ENCODE measurements around the gene ZBED1.

The ZBED1 gene

GRCh38 chrX:2451501-2452316, 49.1 kb downstream of the ZBED1 start:
- DNase-seq, result no peak

- DNase-seq, result no peak
Measured at GRCh38 chrX:2450681-2451080, 50.1 kb downstream of the ZBED1 start.

- no peak for DNase-seq
Measured at GRCh38 chrX:2449135-2449886, 51.5 kb downstream of the ZBED1 start.

DNA sequence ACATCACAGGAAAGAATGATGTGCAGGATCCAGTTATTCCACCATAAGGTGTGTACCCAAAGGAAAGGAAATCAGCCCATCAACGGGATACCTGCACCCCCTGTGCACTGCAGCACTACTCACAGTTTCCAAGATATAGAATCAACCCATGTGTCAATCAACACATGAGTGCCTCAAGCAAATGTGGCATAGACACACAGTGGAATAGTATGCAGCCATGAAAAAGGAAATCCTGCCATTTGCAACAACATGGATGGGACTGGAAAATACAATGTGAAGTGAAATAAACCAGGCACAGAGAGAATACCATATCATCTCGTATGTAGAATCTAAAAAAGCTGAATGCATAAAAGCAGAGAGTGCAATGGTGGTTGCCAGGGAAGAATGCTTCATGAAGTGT, 53.3 kb downstream of the ZBED1 start:
- DNase-seq, result no peak

DNA sequence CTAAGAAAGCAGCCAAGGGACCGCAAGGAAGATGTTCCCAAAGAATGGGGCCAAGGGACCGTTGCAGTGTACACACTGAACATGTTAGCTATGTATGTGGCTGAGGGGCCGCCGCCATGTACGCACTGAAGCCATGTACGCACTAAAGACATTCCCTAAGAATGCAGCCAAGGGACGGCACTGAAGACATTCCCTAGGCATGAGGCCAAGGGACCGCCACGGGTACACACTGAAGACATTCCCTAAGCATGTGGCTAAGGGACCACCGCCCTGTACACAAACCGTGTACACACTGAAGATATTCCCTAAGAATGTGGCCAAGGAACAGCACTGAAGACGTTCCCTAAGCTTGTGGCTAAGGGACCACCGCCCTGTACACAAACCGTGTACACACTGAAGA, 54.0 kb downstream of the ZBED1 start:
- DNase-seq, result no peak

DNA sequence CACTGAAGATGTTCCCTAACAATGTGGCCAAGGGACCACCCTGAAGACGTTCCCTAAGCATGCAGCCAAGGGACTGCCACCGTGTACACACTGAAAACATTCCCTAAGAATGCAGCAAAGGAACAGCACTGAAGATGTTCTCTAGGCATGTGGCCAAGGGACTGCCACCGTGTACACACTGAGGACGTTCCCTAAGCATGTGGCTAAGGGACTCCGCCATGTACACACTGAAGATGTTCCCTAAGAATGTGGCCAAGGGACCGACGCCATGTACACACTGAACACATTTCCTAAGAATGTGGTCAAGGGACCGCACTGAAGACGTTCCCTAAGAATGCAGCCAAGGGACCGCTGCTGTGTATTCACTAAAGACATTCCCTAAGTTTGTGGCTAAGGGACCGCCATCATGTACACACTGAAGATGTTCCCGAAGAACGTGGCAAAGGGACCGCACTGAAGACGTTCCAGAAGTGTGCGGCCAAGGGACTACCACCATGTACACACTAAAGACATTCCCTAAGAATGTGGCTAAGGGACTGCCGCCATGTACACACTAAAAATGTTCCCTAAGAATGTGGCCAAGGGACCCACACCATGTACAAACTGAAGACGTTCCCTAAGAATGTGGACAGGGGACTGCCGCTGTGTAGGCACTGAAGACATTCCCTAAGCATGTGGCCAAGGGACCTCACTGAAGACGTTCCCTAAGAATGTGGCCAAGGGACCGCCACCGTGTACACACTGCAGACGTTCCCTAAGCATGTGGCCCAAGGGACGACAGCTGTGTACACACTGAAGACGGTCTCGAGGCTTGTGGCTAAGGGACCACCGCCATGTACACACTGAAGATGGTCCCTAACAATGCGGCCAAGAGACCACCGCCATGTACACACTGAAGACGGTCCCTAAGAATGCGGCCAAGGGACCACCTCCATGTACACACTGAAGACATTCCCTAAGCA, 54.8 kb downstream of the ZBED1 start:
- no peak for DNase-seq

- no peak for DNase-seq
Measured at GRCh38 chrX:2442694-2443093, 58.1 kb downstream of the ZBED1 start.

DNA sequence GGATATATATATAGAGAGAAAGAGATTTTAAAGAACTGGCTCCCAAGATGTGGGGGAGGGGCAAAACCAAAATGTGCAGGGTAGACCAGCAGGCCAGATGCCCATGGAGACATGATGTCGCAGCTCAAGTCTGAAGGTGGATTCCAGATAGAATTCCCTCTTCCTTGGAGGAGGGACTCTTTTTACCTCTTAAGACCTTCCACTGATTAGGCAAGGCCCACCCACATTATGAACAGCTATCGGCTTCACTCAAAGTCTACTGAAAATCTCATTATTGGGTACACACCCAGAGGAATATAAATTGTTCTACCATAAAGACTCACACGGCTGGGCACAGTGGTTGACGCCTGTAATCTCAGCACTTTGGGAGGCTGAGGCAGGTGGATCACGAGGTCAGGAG, 59.3 kb downstream of the ZBED1 start:
- DNase-seq, result no peak

GRCh38 chrX:2439613-2440012, 61.2 kb downstream of the ZBED1 start:
- no peak for DNase-seq
